ENCODE data around the gene ALS2CL.

ALS2CL gene

DNA sequence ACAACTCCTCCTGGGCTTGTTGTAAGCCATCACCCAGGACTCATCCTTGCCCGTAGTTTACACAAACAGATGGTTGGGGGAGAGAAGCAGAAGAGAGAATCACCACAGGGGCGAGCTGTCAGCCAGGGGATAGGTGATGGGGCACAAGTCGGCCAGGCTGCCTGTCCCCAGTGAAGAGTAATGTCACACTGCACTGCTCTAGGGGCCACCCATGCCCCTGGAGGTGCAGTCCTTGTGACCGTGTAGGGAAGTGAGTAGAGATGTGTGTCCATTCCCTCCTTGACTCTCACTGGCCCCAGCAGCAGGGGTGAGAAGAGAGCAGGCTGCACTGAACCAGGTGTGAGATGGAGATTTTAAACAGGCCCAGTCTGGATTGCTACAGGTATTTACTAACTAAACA lies 41.3 kb upstream of the ALS2CL start:
- no peaks in the 10 kb centered on the region for H3K4me1 ChIP-seq
- no peaks in the 10 kb centered on the region for H3K36me3 ChIP-seq
- peaks cover 0 to 14% of the 10 kb centered on the region in 2 donors for H3K27me3 ChIP-seq
- H3K27ac ChIP-seq, result no peak overlapping the region
- TF ChIP-seq, protein P1, sequence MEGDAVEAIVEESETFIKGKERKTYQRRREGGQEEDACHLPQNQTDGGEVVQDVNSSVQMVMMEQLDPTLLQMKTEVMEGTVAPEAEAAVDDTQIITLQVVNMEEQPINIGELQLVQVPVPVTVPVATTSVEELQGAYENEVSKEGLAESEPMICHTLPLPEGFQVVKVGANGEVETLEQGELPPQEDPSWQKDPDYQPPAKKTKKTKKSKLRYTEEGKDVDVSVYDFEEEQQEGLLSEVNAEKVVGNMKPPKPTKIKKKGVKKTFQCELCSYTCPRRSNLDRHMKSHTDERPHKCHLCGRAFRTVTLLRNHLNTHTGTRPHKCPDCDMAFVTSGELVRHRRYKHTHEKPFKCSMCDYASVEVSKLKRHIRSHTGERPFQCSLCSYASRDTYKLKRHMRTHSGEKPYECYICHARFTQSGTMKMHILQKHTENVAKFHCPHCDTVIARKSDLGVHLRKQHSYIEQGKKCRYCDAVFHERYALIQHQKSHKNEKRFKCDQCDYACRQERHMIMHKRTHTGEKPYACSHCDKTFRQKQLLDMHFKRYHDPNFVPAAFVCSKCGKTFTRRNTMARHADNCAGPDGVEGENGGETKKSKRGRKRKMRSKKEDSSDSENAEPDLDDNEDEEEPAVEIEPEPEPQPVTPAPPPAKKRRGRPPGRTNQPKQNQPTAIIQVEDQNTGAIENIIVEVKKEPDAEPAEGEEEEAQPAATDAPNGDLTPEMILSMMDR (IDR thresholded peaks at IDR 0.05), result no peak
- no peak overlapping the region for H3K4me3 ChIP-seq
- DNase-seq, result no peak
- intact Hi-C loops (cut with DNase I; ENCODE audit: low total_unique reads), result no loop called here
- no peaks in the 10 kb centered on the region for H3K9me3 ChIP-seq

DNA sequence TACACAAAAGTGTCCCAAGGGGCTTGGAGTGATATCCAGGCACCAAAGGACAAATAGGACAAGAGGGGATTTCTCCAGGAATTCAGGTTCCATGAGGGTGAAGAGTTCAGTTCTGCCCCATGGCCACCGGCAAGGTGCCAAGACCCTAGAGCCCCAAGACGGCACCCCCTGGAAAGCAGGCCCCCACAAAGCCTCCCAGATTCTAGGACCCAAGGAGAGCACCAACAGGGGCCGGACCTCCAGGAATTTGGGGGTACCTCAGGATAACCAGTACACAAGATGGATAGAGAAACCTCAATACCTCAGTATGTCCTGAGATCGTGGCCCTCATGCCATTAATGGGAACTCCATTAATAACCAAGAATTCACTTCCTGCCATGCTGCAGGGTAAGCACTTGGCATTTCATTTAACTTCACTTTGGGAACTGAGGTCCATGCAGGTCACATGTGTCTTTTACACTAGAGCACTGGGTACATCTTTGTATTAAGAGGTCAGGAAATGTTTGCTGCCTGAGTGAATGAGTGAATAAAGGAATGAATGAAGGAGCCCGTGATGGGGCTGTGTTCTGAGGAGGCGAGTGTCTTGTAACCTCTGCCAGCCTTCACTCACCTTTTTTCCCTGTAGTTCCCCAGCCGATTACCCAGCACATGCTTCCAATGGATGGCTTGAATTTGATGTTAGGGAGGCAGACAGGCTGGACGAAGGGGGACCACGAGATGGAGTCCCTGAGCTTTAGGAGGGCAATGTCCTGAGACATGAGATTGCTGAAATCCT lies 39.7 kb upstream of the ALS2CL start:
- Histone ChIP-seq H3K36me3 (no peaks in the 10 kb centered on the region), H3K9me3 (no peaks in the 10 kb centered on the region), H3K27me3 (peaks cover 0 to 16% of the 10 kb centered on the region in 2 donors), H3K4me1 (no peaks in the 10 kb centered on the region), H3K27ac (no peak overlapping the region), H3K4me3 (no peak overlapping the region)
- TF ChIP-seq, protein P1 (IDR thresholded peaks at IDR 0.05), result no peak
- no peak for DNase-seq
- intact Hi-C loops (cut with DNase I; ENCODE audit: low total_unique reads), result no loop called here

DNA sequence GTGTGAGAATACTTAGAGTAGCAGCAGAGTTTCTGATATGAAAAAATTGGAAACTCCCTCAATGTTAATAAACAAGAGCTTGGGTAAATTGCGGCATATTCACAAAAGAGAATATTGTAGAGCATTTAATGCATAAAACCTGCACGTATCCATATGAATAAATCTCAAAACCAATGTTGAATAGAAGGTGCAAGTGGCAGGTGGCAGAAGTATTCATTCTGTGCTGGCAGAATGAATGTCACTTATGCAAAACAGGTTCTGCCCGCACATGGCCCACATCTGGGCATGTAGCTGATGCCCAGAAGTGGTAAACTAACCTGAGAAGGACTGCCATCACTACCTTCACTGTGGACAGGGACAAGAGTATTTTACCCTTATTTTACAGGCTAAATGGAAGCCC lies 38.3 kb upstream of the ALS2CL start:
- intact Hi-C loops (cut with DNase I; ENCODE audit: low total_unique reads), result no loop called here
- TF ChIP-seq, protein P1 (IDR thresholded peaks at IDR 0.05), result no peak
- Histone ChIP-seq H3K36me3 (no peaks in the 10 kb centered on the region), H3K4me3 (no peak overlapping the region), H3K27me3 (peaks cover 0 to 13% of the 10 kb centered on the region in 2 donors), H3K27ac (no peak overlapping the region), H3K4me1 (no peaks in the 10 kb centered on the region), H3K9me3 (no peaks in the 10 kb centered on the region)
- DNase-seq, result no peak

DNA sequence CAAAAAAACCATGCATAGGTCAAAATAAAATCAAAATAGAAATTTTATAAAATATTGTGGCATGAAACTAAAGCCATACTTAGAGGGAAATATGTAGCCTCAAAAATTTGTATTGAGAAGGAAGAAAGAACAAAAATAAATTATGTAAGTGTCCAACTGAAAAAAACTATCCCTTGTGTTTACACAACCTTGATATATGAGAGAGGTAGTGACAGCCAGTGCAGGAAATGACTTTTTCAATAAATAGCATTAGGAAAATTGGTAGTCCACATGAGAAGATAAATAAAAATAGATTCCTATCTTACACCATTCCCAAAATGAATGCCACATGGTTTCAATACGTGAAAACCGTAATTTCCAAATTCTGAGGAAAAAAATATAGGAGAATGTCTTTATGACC lies 37.3 kb upstream of the ALS2CL start:
- H3K27ac ChIP-seq, result no peak overlapping the region

DNA sequence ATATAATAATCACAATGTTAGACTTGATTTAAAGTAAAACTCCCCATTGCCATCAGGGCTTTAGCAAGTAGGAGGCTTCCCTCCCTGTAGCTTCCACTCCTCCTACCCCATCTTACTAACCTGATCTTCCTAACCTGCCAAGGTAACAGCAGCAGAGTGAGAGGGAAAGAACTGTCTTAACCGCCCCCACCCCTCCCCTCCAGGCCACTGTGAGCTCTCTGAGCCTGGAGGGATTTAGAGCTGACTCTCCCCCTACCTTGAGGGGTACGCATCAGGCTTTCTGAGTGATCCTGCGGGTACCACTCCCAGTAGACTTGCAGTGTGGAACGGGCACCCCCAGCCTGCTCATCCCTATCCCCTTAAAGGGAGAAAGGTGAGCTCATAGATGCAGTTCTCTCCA lies 35.6 kb upstream of the ALS2CL start:
- Histone ChIP-seq H3K27ac (no peak overlapping the region), H3K27me3 (peaks cover 0 to 10% of the 10 kb centered on the region in 2 donors), H3K4me1 (no peaks in the 10 kb centered on the region), H3K4me3 (no peak overlapping the region), H3K36me3 (no peaks in the 10 kb centered on the region), H3K9me3 (no peaks in the 10 kb centered on the region)
- no peak for DNase-seq
- intact Hi-C loops (cut with DNase I; ENCODE audit: low total_unique reads), result no loop called here
- TF ChIP-seq, protein P1 (IDR thresholded peaks at IDR 0.05), result no peak

More for the DNA sequence above, 37.3 kb upstream of the ALS2CL start:
- no peaks in the 10 kb centered on the region for H3K4me1 ChIP-seq
- H3K36me3 ChIP-seq, result no peaks in the 10 kb centered on the region
- intact Hi-C loops (cut with DNase I; ENCODE audit: low total_unique reads), result no loop called here
- TF ChIP-seq, protein P1 (IDR thresholded peaks at IDR 0.05), result no peak
- no peak overlapping the region for H3K4me3 ChIP-seq
- H3K9me3 ChIP-seq, result no peaks in the 10 kb centered on the region
- no peak for DNase-seq
- H3K27me3 ChIP-seq, result peaks cover 0 to 13% of the 10 kb centered on the region in 2 donors
